Chondrocyte (in vitro differentiated cells): ENCODE results near the gene GLS2. TPM values are rescaled to one million over a fixed set of nuclear protein-coding genes. Genes with fewer than 3 reads are reported as not detected.
A peak's percentile ranks its signal among the peaks of the same experiment; 100 is the strongest.

Source experiments
- DNase-seq: peaks from one replicate; pipeline ENCODE4 v3.0.0; 2021; ENCODE audit warnings: mixed read lengths, low spot score
- H3K27ac Mint-ChIP-seq: one replicate; pipeline ENCODE4 v1.8.0; 2021; ENCODE audit warnings: mild to moderate bottlenecking, moderate library complexity, mixed read lengths; ENCODE audit not compliant: unreplicated experiment
- H3K27me3 Mint-ChIP-seq: 2 replicates; pipeline ENCODE4 v1.8.0; 2021; ENCODE audit warnings: low read depth, mixed read lengths
- H3K36me3 Mint-ChIP-seq: 2 replicates; pipeline ENCODE4 v1.8.0; 2021; ENCODE audit warnings: low read depth, mixed read lengths
- H3K4me1 Mint-ChIP-seq: 2 replicates; pipeline ENCODE4 v1.8.0; 2021; ENCODE audit warnings: low read depth, mild to moderate bottlenecking, mixed read lengths
- H3K4me3 Mint-ChIP-seq: one replicate; pipeline ENCODE4 v1.8.0; 2021; ENCODE audit warnings: mild to moderate bottlenecking, moderate library complexity, mixed read lengths; ENCODE audit not compliant: unreplicated experiment
- H3K9me3 Mint-ChIP-seq: 2 replicates; pipeline ENCODE4 v1.8.0; 2021; ENCODE audit warnings: low read depth, mixed read lengths
- total RNA-seq: library from RNA; stranded (reverse); gene quantifications from 3 replicates; pipeline ENCODE4 v1.2.1, GENCODE V29; 2021
- TF ChIP-seq, protein P1 (sequence below): fragments of 200-600 bp; sonication (generic); IDR thresholded peaks from 2 replicates; pipeline ENCODE4 v1.5.0; 2021; ENCODE audit warnings: antibody characterized with exemption, mild to moderate bottlenecking, moderate library complexity

The GLS2 gene
- total RNA-seq, 1 donor from 2014 or later: 0.25 TPM

DNA sequence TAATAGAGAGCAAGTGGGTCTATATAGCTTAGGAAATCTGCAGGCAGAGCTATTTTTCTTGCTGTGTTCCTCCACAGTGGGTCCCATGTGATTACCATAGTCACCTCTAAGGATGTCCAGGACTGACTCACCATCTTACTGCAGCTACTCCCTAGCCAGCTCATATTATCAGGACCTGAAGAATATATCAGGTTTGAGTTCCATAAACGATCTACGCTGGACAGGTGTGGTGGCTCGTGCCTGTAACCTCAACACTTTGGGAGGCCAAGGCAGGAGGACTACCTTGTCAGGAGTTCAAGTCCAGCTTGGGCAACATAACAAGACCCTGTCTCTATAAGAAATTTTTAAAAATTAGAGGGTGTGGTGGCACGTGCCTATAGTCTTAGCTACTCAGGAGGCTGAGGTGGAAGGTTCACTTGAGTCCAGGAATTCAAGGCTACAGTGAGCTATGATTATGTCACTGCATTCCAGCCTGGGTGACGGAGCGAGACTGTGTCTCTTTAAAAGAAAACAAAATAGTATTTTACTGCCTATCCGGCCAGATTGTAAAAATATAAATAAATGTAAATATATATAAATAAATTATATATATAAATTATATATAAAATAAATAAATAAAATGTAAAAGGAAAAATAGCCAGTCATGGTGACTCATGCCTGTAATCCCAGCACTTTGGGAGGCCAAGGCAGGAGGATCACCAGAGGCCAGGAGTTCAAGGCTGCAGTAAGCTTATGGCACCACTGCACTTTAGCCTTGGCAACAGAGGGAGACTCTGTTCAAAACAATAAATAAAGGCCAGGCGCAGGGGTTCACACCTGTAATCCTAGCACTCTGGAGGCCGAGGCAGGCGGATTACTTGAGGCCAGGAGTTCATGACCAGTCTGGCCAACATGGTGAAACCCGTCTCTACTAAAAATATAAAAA, 26.5 kb downstream of the GLS2 start:
- no peaks in the 10 kb centered on the region for H3K27me3 Mint-ChIP-seq
- peaks cover 5% of the 10 kb centered on the region for H3K4me1 Mint-ChIP-seq
- TF ChIP-seq, protein P1, sequence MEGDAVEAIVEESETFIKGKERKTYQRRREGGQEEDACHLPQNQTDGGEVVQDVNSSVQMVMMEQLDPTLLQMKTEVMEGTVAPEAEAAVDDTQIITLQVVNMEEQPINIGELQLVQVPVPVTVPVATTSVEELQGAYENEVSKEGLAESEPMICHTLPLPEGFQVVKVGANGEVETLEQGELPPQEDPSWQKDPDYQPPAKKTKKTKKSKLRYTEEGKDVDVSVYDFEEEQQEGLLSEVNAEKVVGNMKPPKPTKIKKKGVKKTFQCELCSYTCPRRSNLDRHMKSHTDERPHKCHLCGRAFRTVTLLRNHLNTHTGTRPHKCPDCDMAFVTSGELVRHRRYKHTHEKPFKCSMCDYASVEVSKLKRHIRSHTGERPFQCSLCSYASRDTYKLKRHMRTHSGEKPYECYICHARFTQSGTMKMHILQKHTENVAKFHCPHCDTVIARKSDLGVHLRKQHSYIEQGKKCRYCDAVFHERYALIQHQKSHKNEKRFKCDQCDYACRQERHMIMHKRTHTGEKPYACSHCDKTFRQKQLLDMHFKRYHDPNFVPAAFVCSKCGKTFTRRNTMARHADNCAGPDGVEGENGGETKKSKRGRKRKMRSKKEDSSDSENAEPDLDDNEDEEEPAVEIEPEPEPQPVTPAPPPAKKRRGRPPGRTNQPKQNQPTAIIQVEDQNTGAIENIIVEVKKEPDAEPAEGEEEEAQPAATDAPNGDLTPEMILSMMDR: no peak
- H3K9me3 Mint-ChIP-seq: no peaks in the 10 kb centered on the region
- no peak overlapping the region for H3K4me3 Mint-ChIP-seq
- H3K27ac Mint-ChIP-seq: no peak overlapping the region
- no peak for DNase-seq
- H3K36me3 Mint-ChIP-seq: no peaks in the 10 kb centered on the region

DNA sequence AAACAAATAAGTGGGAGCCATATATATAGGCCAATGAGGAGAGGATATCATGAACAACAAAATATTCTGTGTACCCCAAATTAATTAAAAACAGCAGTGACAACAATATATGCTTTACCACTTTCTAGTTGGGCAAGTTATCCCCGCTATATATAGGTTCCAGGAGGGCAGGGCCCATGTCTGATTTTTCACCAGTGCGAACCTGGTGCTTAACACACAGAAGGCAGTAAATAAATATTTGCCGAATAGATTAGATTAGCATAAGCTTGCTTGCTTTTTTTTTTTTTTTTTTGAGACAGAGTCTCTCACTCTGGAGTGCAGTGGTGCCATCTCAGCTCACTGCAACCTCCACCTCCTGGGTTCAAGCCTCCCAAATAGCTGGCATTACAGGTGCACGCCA, 30.1 kb downstream of the GLS2 start:
- Mint-ChIP-seq H3K4me3 (no peak overlapping the region), H3K9me3 (no peaks in the 10 kb centered on the region), H3K27ac (no peak overlapping the region), H3K36me3 (no peaks in the 10 kb centered on the region), H3K4me1 (no peaks in the 10 kb centered on the region), H3K27me3 (peaks cover 3% of the 10 kb centered on the region)
- TF ChIP-seq, protein P1: no peak
- DNase-seq: no peak

DNA sequence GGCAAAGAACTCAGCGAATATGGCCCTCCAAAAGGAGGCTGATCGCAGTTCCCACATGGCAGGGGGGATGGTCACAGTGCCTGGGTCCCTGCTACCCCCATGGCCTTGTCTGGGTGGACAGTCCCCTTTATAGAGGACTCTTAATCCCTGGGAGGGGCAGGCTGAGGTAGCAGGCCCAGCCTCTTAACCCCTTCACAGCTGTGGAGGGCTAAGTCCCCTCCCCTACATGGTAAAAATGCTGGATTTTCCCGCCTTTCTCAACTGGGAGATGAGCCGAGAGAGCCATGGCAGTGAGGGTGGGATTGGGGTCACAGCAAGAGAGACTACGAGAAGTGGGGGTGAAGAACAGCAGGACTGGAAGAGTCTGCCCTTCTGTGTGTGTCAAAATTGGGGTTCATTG, 33.4 kb downstream of the GLS2 start, which contains the start of gene MIP:
Gene MIP, minus strand, starts transcription at position 101 of the 400 bp plus-strand sequence. Its CDS starts 44 bp downstream, at position 57.
- H3K4me3 Mint-ChIP-seq: no peak within 1 kb of the TSS
- H3K27me3 Mint-ChIP-seq: peaks cover 3% of the 10 kb centered on the region
- H3K27ac Mint-ChIP-seq: no peak within 1 kb of the TSS
- H3K9me3 Mint-ChIP-seq: no peaks in the 10 kb centered on the region
- peaks cover 6% of the 10 kb centered on the region for H3K4me1 Mint-ChIP-seq
- no peak for DNase-seq
- TF ChIP-seq, protein P1: no peak
- H3K36me3 Mint-ChIP-seq: no peaks in the 10 kb centered on the region

DNA sequence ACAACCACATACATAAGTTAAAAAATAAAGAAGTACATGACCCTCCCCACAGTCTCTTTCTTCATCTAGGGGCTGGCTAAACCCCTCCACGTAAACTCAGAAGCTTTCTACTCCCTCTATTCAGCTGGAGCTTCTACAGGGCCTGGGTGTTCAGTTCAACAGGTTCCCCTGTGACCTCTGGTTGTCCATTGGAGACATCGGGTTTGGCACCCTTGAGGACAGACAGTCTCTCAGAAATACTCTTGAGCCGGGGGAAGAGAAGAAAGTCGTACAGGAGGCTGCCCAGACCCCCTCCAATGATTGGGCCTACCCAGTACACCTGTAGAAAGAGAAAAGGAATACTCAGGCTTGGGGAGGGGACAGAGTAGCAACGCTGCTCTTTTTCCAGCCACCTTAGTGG, 36.8 kb downstream of the GLS2 start:
- TF ChIP-seq, protein P1: no peak
- no peaks in the 10 kb centered on the region for H3K36me3 Mint-ChIP-seq
- no peaks in the 10 kb centered on the region for H3K9me3 Mint-ChIP-seq
- H3K4me3 Mint-ChIP-seq: no peak overlapping the region
- H3K4me1 Mint-ChIP-seq: peaks cover 16% of the 10 kb centered on the region
- no peak for DNase-seq
- H3K27me3 Mint-ChIP-seq: peaks cover 3% of the 10 kb centered on the region
- no peak overlapping the region for H3K27ac Mint-ChIP-seq

DNA sequence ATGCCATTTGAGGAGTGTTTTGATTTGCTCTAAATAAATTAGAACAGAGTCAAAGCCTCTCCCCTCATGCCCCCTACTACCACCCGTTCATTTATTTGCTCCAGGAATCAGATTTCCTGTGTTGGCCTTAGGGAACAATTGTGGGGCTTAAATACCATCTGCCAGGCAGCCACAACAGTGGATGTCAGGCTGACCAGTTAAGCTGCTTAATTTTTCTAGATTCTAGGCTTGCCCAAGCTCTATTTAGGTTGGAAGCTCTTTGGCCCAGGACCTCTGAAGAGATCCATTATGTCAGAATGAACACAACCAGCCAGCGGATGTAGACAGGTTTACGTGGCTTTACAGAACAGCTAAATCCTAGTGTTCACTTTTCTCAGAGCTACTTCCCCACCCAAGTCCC, 37.7 kb downstream of the GLS2 start:
- no peak for DNase-seq
- peaks cover 3% of the 10 kb centered on the region for H3K27me3 Mint-ChIP-seq
- no peaks in the 10 kb centered on the region for H3K36me3 Mint-ChIP-seq
- peaks cover 16% of the 10 kb centered on the region for H3K4me1 Mint-ChIP-seq
- peak overlapping the region; percentile 97 for H3K27ac Mint-ChIP-seq
- TF ChIP-seq, protein P1: no peak
- no peak overlapping the region for H3K4me3 Mint-ChIP-seq
- no peaks in the 10 kb centered on the region for H3K9me3 Mint-ChIP-seq
